ENCODE results near the gene UBE2V1.

- TF ChIP-seq CTCF (IDR thresholded peaks at IDR 0.05; ENCODE audit: low read length), result no peak
- no peak for TF ChIP-seq EZH2phosphoT487 (IDR thresholded peaks at IDR 0.05; ENCODE audit: low read length)
Observed at GRCh38 chr20:50096237-50096636, 16.7 kb downstream of the UBE2V1 start.
